HFF-Myc (cell line): ENCODE measurements around the gene VWA3B.

Source experiments
- DNase-seq: peaks from one replicate; pipeline ENCODE4 v3.0.0-alpha.2; 2011; ENCODE audit warnings: low read depth; ENCODE audit errors: extremely low read depth
- H3K4me3 ChIP-seq: replicated peaks from 2 replicates; pipeline ENCODE4 v1.5.1; 2011; ENCODE audit warnings: low read depth, mild to moderate bottlenecking, control low read depth, low read length
- CTCF ChIP-seq: IDR thresholded peaks from 2 replicates; pipeline ENCODE4 v1.5.1; 2012; ENCODE audit warnings: mild to moderate bottlenecking, low read depth, low read length, control low read depth; ENCODE audit errors: missing control alignments

VWA3B gene

GRCh38 chr2:98148595-98149332 is 61.8 kb downstream of the VWA3B start:
- H3K4me3 ChIP-seq: no peak overlapping the region
- DNase-seq: no peak
- no peak for TF ChIP-seq CTCF

GRCh38 chr2:98149333-98149697 is 62.3 kb downstream of the VWA3B start:
- no peak for TF ChIP-seq CTCF
- no peak for DNase-seq
- no peak overlapping the region for H3K4me3 ChIP-seq

GRCh38 chr2:98153481-98153880 is 66.5 kb downstream of the VWA3B start:
- no peak overlapping the region for H3K4me3 ChIP-seq
- TF ChIP-seq CTCF: no peak
- no peak for DNase-seq

GRCh38 chr2:98155291-98155690 is 68.3 kb downstream of the VWA3B start:
- TF ChIP-seq CTCF: no peak
- DNase-seq: no peak
- no peak overlapping the region for H3K4me3 ChIP-seq

GRCh38 chr2:98155716-98156115 is 68.7 kb downstream of the VWA3B start:
- no peak for DNase-seq
- TF ChIP-seq CTCF: no peak
- H3K4me3 ChIP-seq: no peak overlapping the region

- no peak overlapping the region for H3K4me3 ChIP-seq
- TF ChIP-seq CTCF: no peak
- DNase-seq: no peak
Observed at GRCh38 chr2:98156304-98156703, 69.3 kb downstream of the VWA3B start.

GRCh38 chr2:98157557-98157956 is 70.6 kb downstream of the VWA3B start:
- no peak for TF ChIP-seq CTCF
- no peak for DNase-seq
- no peak overlapping the region for H3K4me3 ChIP-seq
